Activated T-helper 1 cell treated with anti-CD3 and anti-CD28 coated beads, Interleukin-2, amount 50 U/mL, for 16 hours (primary cell): ENCODE data around the gene TTC28.
"Not testable (repeated sequence)": the region's sequence is repeated elsewhere in the genome, so short reads cannot be mapped to it uniquely, and the experiment has no call there.

Experiments
- DNase-seq, 2 donors: peaks; one replicate each; pipeline ENCODE4 v3.0.0-alpha.2; 2020; ENCODE audit warnings: low read depth in 1 of 2, low spot score in 1 of 2

Gene TTC28

DNA sequence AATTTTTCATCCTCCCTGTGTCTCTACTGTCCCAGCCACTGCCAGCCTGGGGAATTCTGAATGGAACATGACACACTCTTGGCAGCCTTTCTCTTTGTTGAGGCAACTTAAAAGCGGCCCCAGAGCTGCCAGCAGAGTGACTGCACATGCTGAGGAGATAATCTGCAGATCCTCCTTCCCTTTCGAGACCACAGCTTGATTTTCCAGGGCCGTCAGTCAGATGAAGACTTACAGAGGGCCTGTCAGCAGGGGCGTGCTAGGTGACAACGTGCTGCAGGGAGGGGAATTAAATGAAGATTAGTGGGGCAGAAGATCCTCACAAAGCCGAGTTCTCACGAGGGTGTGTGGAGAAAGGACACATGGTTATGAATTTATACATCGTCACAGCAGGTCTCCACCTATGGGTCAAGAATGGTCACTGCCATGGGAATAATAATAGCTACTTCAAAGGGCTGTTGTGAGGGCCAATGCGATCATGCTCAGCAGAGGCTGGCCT lies 567.0 kb downstream of the TTC28 start:
- DNase-seq, result no peak

DNA sequence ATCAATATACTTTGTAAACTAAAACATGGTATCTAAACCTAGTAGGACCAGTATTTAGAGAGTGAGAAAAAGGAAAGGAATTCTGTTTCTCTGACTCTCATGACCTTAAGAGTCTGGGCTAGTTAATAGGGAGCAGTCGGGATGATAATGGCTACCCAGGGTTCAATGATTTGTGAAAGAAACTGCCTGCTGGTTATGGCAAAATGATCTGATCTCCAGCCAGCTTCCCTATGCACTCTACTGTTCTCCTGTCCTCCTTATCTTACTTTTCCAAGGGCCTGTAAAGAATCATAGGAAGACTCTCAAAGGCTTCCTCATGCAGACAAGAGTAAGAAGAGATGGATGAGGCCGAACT lies 567.5 kb downstream of the TTC28 start:
- no peak for DNase-seq

DNA sequence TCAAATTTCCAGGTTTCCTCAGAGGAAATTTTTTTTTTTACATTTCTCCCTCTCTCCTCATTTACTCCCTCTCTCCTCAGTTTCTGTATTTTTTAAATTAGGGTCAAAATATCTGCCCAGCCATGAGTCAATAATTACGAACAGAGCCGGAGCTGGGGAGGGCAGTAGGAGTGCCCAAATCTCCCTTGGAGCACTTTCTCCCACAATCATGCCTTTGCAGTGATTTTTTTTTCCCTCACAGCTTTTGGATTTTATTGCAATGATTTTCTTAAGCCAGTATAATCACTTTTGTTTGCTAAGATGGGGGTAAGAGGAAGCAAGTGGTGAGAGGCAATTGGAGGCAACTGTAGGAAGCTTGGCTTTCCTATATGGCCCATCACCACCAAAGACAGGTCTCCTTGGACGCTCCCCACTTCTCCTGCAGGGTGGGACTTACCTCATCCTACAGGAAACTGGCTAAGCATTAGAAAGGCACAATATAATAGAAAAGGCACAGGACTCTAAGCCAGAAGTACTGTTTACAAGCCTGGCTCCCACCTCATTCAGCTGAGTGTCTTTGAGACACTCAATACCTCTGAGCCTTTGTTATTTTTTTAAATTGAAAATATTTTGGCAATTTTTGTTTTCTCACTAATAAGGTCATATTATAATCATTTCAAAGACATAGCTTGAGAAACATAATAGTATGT lies 568.0 kb downstream of the TTC28 start:
- no peak for DNase-seq

DNA sequence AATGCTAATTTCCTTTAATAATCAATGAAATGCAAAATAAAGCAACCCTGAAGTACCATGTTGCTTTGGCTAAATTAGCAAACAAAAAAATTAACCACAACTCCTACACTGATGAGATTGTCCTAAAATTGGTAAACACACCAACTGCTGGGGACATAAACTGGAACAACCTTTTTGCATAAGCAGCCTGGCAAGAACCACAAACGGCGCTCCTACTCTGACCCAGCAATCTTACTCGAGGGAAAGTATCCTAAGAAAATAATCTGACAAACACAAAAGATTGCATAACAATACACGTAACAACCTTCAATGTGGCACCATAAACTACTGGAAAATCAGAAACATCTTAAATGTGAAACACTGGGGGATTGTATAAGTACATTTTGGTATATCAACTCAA lies 570.8 kb downstream of the TTC28 start:
- DNase-seq, result no peak

DNA sequence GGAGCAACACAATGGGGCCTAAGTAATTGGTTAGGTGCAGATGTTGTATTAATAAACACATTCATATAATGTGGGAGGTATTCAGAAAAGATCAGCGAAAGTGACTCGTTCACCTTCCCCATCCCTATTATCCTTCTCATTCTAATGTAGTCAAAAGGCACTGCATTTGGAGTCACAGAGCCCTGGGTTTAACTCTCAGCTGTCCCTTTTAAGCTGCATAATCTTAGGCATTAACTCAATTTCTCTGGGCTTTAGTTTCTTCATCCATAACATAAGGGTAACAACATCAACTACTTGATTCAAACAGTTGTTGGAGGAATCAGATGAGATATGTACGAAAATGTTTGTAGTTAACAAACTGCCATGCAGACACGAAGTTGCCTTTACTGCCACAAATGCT lies 573.0 kb downstream of the TTC28 start:
- DNase-seq, result no peak

DNA sequence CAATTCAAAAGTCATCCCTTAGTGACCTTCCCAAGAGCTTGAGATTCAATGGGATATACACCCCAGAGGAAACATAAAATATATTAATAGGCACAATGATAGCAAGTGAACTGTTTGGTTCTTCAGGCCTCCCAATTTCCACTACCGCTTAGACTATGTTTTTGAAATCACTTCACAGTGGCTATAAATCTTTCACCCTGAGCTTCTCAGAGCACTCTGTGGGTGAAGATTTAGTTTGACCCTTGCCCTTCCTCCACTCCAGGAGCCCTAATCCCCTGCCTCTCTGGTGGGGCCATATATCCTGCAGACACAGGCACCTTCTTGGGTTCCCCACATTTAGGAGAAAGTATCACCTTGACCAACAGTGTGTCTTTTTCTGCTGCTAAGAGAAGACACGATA lies 573.7 kb downstream of the TTC28 start:
- DNase-seq, result no peak

DNA sequence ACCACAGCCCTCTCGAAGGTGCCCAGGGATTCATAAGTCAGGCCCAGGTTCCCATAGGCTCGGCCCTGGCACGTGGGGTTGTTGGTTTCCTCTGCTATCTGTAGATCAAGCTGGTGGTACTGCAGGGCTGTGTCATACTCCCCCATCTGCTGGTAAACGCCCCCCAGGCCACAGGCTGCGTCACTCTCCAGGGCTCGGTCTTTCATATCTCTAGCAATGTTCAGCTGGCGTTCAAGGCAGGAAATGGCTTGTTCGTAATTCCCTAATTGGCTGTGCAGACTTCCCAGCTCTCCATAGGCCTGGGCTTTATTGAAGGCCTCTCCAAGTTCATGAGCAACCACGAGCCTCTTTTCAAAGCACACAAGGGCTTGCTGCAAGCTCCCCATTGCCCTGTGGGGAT lies 574.2 kb downstream of the TTC28 start:
- DNase-seq, result no peak

DNA sequence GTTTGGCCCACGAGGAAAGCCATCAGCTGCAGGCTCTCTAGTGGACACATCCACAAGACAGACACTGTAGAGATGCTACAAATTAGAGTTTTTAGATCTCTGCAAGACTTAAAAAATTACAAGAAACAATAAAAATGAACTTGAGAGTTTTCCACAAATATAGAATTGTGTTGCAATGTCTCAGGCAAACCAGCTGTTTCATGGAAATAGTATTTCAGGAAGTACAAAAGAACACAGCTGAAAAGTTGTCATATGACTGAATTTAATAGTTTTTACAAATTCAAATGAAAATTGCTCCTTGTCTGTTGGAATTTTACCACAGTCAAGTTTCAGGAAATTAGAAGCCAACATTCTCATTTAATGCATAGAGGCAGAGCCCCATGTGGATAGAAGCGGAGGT lies 576.0 kb downstream of the TTC28 start:
- DNase-seq, result no peak

DNA sequence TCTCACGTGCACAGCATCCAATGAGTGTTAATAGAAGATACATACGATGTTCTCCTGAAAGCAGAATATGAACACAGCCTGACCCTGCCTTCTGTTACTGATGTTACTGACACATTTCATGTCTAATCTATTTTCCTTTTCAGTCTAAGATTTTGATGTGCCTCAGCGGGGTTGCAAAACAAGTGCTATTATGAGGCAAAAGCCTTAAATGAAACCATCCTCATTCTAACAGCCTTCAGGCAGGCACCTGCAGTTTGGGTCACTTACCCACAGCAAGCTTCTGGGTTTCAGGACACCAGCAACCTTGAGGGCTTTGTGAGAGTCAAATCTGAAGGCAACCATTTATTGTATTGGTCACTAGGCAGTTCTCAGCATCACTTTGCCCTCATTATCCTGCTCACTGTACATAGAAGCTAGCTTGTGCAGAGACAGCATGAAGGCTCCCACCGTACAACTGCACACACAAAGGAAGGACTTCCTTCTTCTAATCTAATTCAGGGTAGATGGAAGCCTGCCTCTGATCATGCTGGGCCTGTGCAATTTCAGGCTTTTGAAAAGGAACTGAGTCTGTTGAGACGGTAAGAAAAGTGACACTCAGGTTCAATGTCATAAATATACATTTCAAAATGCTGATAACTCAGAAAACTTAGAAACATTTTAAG lies 577.4 kb downstream of the TTC28 start:
- DNase-seq, result no peak

DNA sequence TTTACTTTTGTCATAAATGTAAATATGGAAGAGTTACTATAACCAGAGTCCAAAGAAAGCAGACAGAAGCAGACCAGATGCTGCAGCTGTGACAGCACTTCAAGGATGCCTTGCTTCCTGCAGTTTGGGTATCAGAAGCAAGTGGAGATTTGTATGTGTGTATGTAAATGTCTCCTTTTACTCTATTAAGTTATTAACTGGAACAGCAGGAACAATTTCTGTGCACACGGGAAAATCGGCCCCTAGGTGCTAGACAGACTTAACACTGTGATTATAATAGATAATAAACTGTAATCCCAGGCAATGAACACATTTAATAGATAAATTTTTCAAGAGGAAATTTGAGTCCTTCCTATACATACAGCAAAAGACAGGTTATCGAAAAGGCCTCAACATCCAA lies 582.0 kb downstream of the TTC28 start:
- DNase-seq, result no peak

DNA sequence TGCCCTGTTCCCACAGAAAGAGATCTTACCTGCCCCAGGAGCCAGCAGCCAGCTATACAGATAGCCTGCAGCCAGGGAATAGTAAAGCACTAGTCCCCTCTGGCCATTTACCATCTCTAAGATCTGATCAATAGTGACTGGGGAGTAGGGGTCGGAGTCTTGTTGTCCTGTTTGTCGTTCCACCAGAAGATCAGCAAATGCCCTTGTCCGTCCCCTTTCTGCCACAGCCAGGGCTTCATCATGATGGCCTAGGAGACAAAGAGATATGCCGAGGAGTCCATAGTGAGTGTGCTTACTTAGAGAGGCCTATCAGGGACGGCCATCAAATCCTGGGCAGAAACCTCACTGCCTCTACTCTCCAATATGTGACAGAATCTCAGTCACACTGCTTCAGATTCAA lies 583.5 kb downstream of the TTC28 start:
- no peak for DNase-seq

DNA sequence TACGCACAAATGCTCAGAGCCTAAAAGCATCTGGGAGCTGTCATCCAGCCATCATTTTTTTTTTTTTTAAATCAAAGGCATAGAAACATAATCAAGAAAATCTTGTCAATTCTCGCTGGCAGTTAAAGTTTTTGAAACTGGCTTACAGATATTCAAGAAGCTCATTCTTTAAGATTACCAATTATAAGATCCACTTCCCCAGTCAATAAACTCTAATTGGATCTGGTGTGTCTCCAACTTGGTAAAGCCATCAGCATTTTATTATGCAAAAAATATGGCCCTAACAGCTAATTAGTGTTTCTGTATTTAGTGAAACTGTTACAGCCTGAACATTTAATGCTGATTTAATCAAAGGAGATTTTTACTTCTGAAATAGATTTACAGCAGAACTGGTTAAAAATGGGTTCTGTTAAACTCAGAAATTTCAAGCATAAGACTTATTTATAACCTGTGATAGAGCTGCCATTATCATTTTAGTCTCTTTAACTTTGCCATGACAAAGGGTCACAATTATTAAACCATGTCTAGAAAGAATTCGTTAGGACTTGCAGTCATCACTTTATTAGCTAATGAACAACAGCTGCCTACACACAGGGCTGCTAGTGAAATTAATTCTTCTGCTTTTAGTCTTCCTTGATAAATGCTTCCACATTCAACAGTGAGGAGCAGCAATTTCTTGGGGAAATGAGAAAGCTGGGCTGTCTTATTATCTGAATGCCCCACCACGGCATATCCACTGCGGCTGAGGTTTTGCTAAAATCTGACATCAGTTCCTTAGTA lies 584.1 kb downstream of the TTC28 start:
- DNase-seq, result no peak

DNA sequence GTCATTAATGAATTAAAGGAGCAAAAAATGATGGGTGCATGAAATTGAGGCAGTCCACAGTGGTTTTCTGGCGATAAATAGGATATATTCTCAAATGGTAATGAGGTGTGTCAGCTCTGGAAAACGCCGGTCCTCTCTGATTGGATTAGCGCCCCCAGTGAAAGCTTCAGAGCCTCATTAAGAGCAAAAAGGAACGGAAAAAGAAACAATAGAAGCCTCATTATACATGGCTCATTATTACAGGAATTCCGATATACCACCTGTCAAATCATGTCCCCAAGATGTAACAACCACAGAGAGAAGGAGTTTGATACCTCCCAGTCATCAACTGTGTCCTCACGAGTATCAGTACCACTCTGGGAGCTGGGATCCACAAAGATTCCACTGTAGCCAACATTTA lies 584.9 kb downstream of the TTC28 start:
- DNase-seq, result no peak

DNA sequence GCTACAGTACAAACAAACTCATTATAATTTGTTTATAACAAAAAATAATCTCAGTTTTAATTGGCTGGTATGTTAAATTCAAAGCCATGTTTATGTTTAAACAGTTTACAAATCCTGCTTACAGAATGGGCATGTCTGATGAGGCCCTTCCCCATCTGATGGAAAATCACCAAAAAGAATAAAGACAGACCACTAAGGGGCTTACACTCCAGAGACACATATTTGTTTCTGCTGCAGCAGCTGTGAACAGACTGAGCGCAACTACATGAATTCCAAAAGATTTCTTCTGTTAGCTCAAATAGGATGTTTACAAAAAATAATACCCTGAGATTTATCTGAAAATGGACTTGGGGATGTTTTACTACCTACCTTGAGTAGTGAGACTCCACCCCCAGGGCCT lies 585.9 kb downstream of the TTC28 start:
- DNase-seq, result no peak

DNA sequence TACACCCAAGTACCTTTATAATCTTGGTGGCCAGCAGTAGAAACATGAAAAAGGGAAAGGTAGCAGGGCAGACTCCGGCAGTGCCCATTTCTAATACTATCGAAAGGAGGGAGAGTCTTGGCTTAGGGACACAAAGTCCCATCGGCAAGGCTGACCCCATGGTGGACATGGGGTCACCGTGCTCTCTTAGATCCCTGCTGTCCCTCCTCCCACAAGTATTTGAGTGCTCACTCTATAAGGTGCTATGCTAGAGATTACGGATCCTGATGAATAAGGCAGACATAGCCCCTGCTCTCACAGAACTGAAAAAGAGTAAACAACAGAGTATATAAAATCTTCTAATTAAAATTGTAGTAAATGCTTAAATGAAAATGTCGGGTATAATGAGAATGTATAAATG lies 588.2 kb downstream of the TTC28 start:
- no peak for DNase-seq

DNA sequence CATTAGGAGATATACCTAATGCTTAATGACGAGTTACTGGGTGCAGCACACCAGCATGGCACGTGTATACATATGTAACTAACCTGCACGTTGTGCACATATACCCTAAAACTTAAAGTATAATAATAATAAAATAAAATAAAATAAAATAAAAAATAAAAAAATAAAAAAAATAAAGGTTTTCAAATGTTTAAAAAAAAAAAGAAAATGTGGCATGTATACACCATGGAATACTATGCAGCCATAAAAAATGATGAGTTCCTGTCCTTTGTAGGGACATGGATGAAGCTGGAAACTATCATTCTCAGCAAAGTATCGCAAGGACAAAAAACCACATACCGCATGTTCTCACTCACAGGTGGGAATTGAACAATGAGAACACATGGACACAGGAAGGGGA lies 590.1 kb downstream of the TTC28 start:
- DNase-seq, result not testable (repeated sequence)

DNA sequence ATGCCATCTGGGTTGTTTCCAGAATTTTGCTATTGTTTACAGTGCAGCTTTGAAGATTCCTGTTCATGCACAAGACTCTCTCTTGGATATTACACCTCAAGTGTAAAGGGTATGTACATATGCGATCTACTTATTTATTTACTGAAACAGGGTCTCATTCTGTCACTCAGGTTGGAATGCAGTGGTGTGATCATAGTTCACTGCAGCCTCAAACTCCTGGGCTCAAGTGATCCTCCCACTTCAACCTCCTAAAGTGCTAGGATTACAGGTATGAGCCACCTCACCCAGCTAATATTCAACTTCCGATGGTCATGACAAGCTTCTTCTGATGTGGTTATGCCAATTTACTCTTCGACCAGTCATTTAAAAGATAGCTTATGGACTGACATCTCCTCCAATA lies 602.5 kb downstream of the TTC28 start:
- DNase-seq, result no peak

DNA sequence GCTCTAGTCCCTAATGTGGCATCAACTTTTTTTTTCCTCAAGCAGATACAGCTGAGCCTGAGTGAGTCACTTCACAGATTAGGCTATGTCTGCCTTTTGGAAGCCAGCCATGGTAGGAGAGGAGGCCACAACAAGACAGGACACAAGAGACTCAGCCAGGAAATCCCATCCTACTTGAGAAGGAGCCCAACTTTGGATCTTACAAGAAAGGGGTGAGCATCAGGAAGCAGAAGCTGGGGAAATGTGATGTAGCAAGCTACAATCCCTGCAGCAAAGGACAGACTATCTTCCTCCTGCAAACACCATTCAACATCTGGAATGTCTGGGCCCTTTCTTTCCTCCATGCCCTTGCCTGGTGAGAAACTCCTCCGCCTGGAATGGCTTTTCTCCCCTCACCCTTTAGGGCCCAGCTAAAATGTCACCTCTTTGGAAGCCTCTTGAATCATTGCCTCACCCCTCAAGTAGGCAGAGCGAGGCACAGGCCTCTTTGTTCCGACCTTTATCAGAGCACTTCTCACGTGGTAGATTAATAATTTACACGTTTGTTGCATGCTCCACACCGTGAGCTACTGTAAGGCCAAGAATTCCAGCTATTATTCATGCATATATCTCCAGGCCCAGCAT lies 604.2 kb downstream of the TTC28 start:
- DNase-seq, result no peak

DNA sequence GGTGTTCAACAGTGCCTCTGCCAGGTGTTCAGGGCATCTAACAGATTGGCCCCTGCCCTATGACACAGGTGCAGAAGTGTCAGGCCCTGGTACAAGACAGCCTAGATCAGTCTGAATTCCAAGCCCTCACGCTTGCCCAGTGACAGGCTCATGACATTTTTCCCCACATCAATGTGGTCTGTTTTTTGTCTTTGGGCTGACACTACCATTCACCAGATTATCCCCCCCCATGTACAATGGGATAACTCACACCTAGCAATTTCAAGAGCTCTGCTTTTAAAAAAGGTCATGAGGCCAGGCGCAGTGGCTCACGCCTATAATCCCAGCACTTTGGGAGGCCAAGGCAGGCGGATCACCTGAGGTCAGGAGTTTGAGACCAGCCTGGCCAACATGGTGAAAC lies 605.1 kb downstream of the TTC28 start:
- DNase-seq, result no peak

DNA sequence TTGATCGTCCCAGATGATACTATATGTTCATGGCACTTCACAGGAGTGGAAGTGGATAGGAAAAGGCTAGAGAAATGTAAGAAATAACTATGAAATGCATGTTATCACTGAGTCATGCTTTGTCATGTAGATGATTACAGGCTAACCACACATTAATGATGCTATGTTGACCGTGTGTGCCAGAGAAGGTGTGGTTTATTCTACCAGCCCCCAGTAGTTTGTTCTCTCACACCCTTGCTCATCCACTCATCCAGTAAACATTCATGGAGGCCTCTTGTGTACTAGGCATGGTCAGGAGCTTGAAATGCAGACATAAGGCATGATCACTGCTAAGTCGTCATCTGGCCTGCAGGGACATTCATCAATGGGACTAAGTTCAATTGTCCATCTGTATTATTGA lies 607.6 kb downstream of the TTC28 start:
- DNase-seq, result no peak

DNA sequence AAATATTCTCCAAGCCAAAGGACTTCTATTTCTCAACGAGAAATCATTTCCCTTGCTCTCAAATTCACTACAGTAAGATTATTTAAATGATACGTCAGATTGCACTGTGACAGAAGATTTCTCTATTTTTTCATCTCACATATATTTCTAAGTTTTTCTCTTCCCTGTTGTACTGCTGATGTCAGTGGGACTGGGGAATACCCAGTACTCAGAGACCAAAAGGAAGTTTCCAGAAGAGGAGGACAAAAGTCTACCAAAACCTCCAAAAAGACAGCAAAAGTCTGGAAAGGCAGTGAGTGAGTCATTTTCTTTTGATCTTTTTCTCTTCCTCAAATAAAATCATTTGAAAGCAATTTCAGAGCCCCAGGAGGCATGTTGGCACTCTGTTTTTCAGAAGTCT lies 610.8 kb downstream of the TTC28 start:
- no peak for DNase-seq

DNA sequence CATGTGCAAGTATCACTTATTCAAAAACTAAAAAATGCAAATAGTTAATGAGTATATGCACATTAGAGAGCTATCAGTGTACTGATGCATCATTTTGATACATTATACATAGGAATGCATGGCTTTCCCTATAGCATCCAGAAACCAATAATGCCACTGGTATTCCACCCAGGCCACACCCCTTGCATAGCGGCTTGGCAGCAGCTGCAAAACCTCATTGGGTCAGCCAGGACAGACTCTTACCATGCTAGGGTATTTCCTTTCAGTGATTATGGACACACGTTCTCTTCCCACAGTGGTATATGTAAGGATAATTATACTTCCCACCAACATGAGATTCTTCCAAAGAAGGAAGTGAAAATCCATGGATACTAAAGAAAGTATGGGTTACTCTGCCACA lies 614.7 kb downstream of the TTC28 start:
- no peak for DNase-seq
